Body of pancreas (tissue), 4 donors: ENCODE measurements around the gene SHFL. TPM values are rescaled to one million over a fixed set of nuclear protein-coding genes. Genes with fewer than 3 reads are reported as not detected.

Experiments
- ATAC-seq: fragments of 150-250 bp; one replicate; pipeline ENCODE4 v1.9.1; 2016
- DNase-seq, 4 donors: peaks; one replicate each; pipeline ENCODE4 v3.0.0-alpha.2; 2019
- H3K27ac ChIP-seq, 4 donors: fragments of 200-600 bp; sonication (generic); 1 replicate in 3 of 4; 2 replicates in 1 of 4; pipeline versions ENCODE4 v1.5.1 to v1.6.1; 2016 to 2019; ENCODE audit warnings: mild to moderate bottlenecking in 1 of 4, mixed read lengths in 1 of 4, moderate library complexity in 1 of 4
- H3K27me3 ChIP-seq, 2 donors: fragments of 200-600 bp; sonication (generic); one replicate each; pipeline ENCODE4 v1.6.0; 2016; ENCODE audit warnings: mild to moderate bottlenecking in 1 of 2
- H3K36me3 ChIP-seq, 2 donors: fragments of 200-600 bp; sonication (generic); replicated peaks in 1 of 2; 2 replicates each; pipeline ENCODE4 v1.5.1; 2016; ENCODE audit warnings: low read depth in 2 of 2; ENCODE audit not compliant: insufficient read depth in 1 of 2
- H3K4me1 ChIP-seq: fragments of 200-600 bp; sonication (generic); one replicate; pipeline ENCODE4 v1.6.0; 2016
- H3K4me3 ChIP-seq, 2 donors: fragments of 200-600 bp; sonication (generic); 1 replicate in 1 of 2; 2 replicates in 1 of 2; pipeline ENCODE4 v1.5.1; 2016 to 2019
- H3K9me3 ChIP-seq, 3 donors: fragments of 200-600 bp; sonication (generic); 1 replicate in 2 of 3; 2 replicates in 1 of 3; pipeline ENCODE4 v1.5.1; 2016
- POLR2A ChIP-seq, 3 donors: fragments of 450-650 bp; IDR thresholded peaks; one replicate each; pipeline ENCODE4 v1.6.1; 2016; ENCODE audit warnings: antibody characterized with exemption in 3 of 3, mild to moderate bottlenecking in 2 of 3
- WGBS, 2 donors: methylation state at CpG; one replicate each; pipeline ENCODE4 v1.1.5; 2017; 5-methylcytosine and 5-hydroxymethylcytosine counted together
- intact Hi-C: fragments of 100-400 bp; cut with DNase I; formaldehyde crosslinking; loops from one replicate; pipeline ENCODE4 v1.15.1; 2023
- total RNA-seq, 2 donors: library from RNA; depleted of rRNA; stranded (reverse); fragments of >200 nt; gene quantifications; one replicate each; pipeline ENCODE4 v1.1.0, GENCODE V29; 2016
- TF ChIP-seq, protein P1 (sequence below), 7 experiments: fragments of 450-650 bp in 4 of 7; fragments of 200-600 bp in 3 of 7; sonication (generic) in 3 of 7; IDR thresholded peaks; one replicate each; pipeline ENCODE4 v1.5.1; 2016 to 2019; ENCODE audit warnings: antibody characterized with exemption in 7 of 7

The SHFL gene
- total RNA-seq, 2 donors from 2014 or later = 19.1 to 21.0 TPM

DNA sequence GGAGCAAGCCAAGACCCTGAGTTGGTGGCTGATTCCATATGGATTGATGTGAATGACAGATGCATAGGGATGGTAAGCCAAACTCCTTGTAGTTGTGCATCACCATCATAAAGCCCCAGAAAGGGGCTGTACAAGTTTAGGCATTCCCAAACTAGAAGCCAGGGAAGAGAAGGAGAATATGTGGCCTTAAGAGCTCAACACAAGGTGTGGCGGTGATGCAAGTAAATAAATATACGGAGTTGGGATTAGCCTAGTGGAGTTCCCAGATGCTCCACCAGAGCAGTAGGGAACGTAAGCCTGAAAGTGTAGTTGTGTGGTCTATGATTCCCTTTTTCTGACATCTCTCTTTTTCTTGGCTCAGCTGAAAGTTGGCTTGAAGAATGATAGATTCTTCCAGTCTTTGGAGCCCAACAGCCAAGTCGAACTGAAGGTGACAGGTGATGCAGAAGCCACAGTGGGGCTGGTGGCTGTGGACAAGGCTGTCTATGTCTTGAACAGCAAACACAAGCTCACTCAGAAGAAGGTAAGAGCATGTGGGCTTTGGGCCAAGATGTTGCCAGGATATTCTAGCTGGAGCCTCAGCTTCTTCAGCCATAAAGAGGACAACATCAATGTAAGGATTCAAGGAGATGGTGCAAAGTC lies 42.7 kb upstream of the SHFL start:
- H3K9me3 ChIP-seq = peaks cover 0 to 11% (median 0%) of the 10 kb centered on the region in 3 donors
- H3K36me3 ChIP-seq = no peaks in the 10 kb centered on the region
- ATAC-seq (no peak), DNase-seq (no peak)
- TF ChIP-seq, protein P1, sequence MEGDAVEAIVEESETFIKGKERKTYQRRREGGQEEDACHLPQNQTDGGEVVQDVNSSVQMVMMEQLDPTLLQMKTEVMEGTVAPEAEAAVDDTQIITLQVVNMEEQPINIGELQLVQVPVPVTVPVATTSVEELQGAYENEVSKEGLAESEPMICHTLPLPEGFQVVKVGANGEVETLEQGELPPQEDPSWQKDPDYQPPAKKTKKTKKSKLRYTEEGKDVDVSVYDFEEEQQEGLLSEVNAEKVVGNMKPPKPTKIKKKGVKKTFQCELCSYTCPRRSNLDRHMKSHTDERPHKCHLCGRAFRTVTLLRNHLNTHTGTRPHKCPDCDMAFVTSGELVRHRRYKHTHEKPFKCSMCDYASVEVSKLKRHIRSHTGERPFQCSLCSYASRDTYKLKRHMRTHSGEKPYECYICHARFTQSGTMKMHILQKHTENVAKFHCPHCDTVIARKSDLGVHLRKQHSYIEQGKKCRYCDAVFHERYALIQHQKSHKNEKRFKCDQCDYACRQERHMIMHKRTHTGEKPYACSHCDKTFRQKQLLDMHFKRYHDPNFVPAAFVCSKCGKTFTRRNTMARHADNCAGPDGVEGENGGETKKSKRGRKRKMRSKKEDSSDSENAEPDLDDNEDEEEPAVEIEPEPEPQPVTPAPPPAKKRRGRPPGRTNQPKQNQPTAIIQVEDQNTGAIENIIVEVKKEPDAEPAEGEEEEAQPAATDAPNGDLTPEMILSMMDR (IDR thresholded peaks at IDR 0.05) = no peak
- no peak for TF ChIP-seq POLR2A (IDR thresholded peaks at IDR 0.05)
- 53 to 84% methylated on average over 4 of the region's 4 CpGs for WGBS, 2 donors
- no peak overlapping the region for H3K27ac ChIP-seq
- intact Hi-C loops = no loop called here
- no peaks in the 10 kb centered on the region for H3K27me3 ChIP-seq
- no peak overlapping the region for H3K4me3 ChIP-seq
- no peaks in the 10 kb centered on the region for H3K4me1 ChIP-seq

DNA sequence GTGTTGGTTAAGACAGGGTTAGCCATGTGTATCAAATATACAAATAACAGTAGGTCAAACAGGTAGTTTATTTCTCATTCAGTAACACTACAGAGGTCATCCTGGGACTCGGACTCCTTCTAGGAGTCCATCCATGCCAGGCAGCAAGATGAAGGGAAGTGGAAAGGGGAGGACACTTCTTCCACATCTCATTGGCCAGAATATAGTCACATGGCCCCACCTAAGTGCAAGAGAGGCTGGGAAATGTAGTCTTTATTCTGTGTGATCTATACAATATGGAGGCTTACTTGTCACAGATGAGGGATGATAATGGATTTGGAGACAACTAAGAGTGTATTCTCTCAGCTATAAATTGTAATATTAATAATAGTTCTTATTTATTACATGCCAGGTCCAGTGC lies 41.7 kb upstream of the SHFL start:
- Histone ChIP-seq H3K27ac (no peak overlapping the region), H3K4me1 (no peaks in the 10 kb centered on the region), H3K27me3 (no peaks in the 10 kb centered on the region), H3K4me3 (no peak overlapping the region), H3K36me3 (no peaks in the 10 kb centered on the region), H3K9me3 (peaks cover 0 to 11% (median 0%) of the 10 kb centered on the region in 3 donors)
- intact Hi-C loops = no loop called here
- DNase-seq = no peak
- ATAC-seq = no peak
- WGBS, 2 donors = 60 to 81% methylated on average over 1 of the region's 1 CpG
- TF ChIP-seq, protein P1 (IDR thresholded peaks at IDR 0.05) = no peak
- TF ChIP-seq POLR2A (IDR thresholded peaks at IDR 0.05) = no peak

DNA sequence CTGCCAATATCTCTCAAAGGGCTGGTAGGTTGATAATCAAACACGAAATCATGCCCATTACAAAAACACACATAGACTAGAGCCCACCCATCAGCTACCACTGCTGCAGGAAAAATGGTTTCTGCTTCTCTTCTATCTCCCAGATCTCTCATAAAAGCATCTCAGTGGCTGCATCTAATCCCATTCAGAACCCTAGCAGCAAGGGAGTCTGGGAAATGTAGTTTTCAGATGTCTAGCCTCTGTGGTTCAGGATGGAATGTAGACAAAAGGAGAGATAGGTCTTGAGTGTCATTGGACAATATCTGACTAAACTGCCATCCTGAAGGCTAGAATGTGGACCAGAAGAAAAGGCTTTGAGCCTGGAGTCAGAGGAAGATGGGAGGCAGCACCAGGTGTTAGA lies 40.7 kb upstream of the SHFL start:
- intact Hi-C loops = no loop called here

DNA sequence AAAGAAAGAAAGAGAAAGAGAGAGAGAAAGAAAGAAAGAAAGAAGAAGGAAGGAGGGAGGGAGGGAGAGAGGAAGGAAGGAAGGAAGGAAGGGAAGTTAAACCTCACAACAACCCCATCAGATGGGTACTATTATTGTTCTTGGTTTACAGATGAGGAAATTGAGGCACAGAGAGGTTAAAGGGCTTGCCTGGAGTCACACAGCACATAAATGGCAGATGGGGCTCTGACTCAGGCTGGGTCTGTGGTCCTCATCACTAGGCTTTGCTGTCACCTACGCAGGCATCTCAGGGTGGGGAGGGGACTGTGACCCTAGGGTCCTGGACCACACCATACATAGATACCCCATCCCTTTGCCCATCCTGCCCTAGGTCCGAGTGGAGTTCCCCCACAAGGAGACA lies 36.5 kb upstream of the SHFL start:
- Histone ChIP-seq H3K4me1 (peaks cover 16% of the 10 kb centered on the region), H3K27me3 (no peaks in the 10 kb centered on the region), H3K4me3 (no peak overlapping the region), H3K36me3 (no peaks in the 10 kb centered on the region), H3K27ac (no peak overlapping the region), H3K9me3 (no peaks in the 10 kb centered on the region)
- intact Hi-C loops = no loop called here
- ATAC-seq = no peak
- WGBS, 2 donors = 37% methylated on average over 2 of the region's 2 CpGs; no CpG with 5 or more reads in 1 of the 2 donors
- TF ChIP-seq, protein P1 (IDR thresholded peaks at IDR 0.05) = no peak
- no peak for TF ChIP-seq POLR2A (IDR thresholded peaks at IDR 0.05)
- DNase-seq = no peak

More for the DNA sequence above, 40.7 kb upstream of the SHFL start:
- no peaks in the 10 kb centered on the region for H3K27me3 ChIP-seq
- H3K4me3 ChIP-seq = no peak overlapping the region
- ATAC-seq (no peak), DNase-seq (no peak)
- H3K9me3 ChIP-seq = peaks cover 0 to 11% (median 0%) of the 10 kb centered on the region in 3 donors
- no peak overlapping the region for H3K27ac ChIP-seq
- WGBS, 2 donors = 24 to 83% methylated on average over 1 of the region's 1 CpG
- TF ChIP-seq POLR2A (IDR thresholded peaks at IDR 0.05) = no peak
- TF ChIP-seq, protein P1 (IDR thresholded peaks at IDR 0.05) = no peak
- no peaks in the 10 kb centered on the region for H3K36me3 ChIP-seq
- H3K4me1 ChIP-seq = no peaks in the 10 kb centered on the region
